ENCODE measurements around the gene GON7. TPM values are rescaled to one million over a fixed set of nuclear protein-coding genes. Genes with fewer than 3 reads are reported as not detected.
"Not testable (repeated sequence)": the region's sequence is repeated elsewhere in the genome, so short reads cannot be mapped to it uniquely, and the experiment has no call there.

GON7 gene
- total RNA-seq, 1 donor from 2014 or later: 14.4 TPM

GRCh38 chr14:93160353-93160801, 46.5 kb downstream of the GON7 start:
- intact Hi-C loops (cut with micrococcal nuclease): loop anchor here (1.0 kb wide), 1 partner anchor 23 kb away; no protein-coding TSS in a partner anchor

- intact Hi-C loops (cut with micrococcal nuclease): loop anchor here (1.0 kb wide), 1 partner anchor 24 kb away; no protein-coding TSS in a partner anchor
Measured at GRCh38 chr14:93159625-93160352, 47.1 kb downstream of the GON7 start.

- intact Hi-C loops (cut with micrococcal nuclease): not testable (repeated sequence)
Measured at GRCh38 chr14:93158349-93158748, 48.5 kb downstream of the GON7 start.

- intact Hi-C loops (cut with micrococcal nuclease): no loop called here
Measured at GRCh38 chr14:93156693-93157369, 50.0 kb downstream of the GON7 start.

- intact Hi-C loops (cut with micrococcal nuclease): no loop called here
Measured at GRCh38 chr14:93155667-93156066, 51.2 kb downstream of the GON7 start.

GRCh38 chr14:93153121-93153520, 53.7 kb downstream of the GON7 start:
- intact Hi-C loops (cut with micrococcal nuclease): no loop called here

Other genes starting within 250 kb of the GON7 start
- gene ITPK1, start 91.1 kb downstream of the GON7 start, total RNA-seq: 68.4 and 74.0 TPM in 2 replicates
- 22.9 and 24.0 TPM in 2 replicates for gene MOAP1, start 22.2 kb downstream of the GON7 start, total RNA-seq
- gene LYSET, start 21.7 kb downstream of the GON7 start, total RNA-seq: 9.6 and 11.6 TPM in 2 replicates
- 32.7 and 37.6 TPM in 2 replicates for gene UBR7, start 191 bp upstream of the GON7 start, total RNA-seq
- 20.3 and 25.1 TPM in 2 replicates for gene BTBD7, start 126.0 kb upstream of the GON7 start, total RNA-seq
- not detected in 2 replicates for gene COX8C, start 140.1 kb upstream of the GON7 start, total RNA-seq
- not detected in 2 replicates for gene UNC79, start 223.9 kb upstream of the GON7 start, total RNA-seq

Data from T-helper 1 cell treated with Interleukin-12 subunit alpha and Interleukin-12 subunit beta and Interleukin-4 antibody, amounts not matched to agents 30 ng/mL and 1 ng/mL, for 36 hours (primary cell).